GM18870 (cell line): ENCODE data around the gene GJA8.
"Not testable (repeated sequence)": the region's sequence is repeated elsewhere in the genome, so short reads cannot be mapped to it uniquely, and the experiment has no call there.

ENCODE experiments used
- ATAC-seq: cut with Tn5 transposase; IDR thresholded peaks from one replicate; pipeline ENCODE4 v1.9.1; 2021; ENCODE audit warnings: moderate library complexity; ENCODE audit not compliant: unreplicated experiment

The GJA8 gene

DNA sequence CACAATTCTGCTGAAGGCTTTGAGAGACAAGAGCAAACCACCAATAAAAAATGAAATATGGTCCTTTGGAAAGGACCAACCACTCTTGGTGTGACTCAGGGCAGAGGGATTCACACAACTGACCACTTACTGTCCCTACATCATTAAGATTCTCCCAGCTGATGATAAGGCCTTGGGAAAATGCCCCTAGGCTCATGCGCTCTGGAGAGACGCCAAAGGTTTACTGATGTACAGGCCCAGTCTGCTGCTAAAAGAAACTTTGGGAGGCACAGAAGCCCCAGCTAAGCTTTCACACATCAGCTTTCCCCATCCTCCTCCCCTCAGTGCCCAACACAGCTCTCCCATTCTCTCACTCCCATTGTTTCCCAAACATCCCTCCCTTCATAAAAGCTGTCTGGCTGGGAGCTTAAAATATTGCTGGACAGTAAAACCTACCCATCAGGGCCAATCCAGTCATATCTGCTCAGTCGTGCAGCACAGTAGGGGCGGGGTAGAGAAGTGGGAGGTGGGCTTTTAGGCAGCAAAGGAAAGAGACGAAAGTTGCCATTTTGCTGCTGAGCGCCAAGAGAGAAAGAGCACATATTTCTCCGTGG is at the start of gene GJA8:
Gene GJA8, plus strand, starts transcription at position 543 of the 593 bp plus-strand sequence. CDS start 5,161 bp downstream, outside the sequence.
- no peak for ATAC-seq

DNA sequence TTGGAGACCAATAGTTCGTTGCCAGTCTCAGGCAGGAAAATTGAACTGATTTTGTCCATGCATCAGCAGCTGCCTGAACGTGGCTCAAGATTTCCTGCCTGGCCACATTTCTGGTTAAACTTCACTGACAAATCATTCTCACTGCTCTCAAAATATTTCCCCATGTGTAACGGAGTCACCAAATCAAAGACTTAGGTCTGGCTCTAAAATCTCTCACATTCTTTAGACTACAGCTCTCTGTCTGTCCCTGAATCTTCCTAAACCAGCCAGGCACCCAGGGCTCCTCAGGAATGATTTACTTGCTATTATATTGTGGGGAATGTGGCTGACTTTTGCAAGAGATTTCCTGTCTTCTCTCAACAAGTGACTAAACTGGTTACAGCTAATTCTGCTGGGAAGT is 49.2 kb upstream of the GJA8 start:
- ATAC-seq = no peak

DNA sequence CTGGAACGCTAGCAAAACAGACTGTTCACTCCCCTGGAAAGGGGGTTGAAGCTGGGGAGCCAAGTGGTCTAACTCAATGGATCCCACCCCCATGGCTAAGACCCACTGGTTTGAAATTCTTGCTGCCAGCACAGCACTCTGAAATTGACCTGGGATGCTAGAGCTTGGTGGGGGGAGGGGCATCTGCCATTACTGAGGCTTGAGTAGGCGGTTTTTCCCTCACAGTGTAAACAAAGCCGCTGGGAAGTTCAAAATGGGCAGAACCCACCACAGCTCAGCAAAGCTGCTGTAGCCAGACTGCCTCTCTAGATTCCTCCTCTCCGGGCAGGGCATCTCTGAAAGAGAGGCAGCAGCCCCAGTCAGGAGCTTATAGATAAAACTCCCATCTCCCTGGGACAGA is 47.6 kb upstream of the GJA8 start:
- ATAC-seq = not testable (repeated sequence)

DNA sequence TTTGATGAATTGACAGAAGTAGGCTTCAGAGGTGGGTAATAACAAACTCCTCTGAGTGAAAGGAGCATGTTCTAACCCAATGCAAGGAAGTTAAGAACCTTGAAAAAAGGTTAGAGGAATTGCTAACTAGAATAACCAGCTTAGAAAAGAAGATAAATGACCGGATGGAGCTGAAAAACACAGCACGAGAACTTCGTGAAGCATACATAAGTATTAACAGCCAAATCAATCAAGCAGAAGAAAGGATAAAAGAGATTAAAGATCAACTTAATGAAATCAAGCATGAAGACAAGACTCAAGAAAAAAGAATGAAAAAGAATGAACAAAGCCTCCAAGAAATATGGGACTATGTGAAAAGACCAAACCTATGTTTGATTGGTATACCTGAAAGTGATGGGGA is 46.6 kb upstream of the GJA8 start:
- ATAC-seq = not testable (repeated sequence)

DNA sequence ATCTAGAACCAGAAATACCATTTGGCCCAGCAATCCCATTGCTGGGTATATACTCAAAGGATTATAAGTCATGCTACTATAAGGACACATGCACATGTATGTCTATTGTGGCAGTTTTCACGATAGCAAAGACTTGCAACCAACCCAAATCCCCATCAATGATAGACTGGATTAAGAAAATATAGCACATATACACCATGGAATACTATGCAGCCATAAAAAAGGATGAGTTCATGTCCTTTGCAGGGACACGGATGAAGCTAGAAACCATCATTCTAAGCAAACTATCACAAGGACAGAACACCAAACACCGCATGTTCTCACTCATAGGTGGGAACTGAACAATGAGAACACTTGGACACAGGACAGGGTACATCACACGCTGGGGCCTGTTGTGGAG is 35.4 kb upstream of the GJA8 start:
- not testable (repeated sequence) for ATAC-seq

DNA sequence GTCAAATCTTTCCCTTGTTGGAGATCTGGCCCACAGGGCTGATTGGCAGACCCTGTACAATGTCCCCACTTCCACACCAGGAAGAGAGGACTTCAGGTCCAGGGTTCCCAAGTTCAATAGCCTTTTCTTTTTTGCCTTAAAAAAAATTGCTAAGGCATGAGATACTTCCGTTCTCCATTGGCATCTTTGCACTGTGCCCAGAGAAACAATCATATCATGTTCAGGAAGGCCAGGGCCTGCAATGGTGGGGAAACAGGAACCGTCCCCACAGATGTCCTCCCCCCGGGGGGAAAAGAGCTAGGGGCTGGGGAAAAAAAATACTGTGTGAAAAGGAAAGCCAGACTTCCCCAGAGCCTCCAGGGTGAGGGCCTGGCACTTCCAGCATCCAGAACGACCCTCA is 24.6 kb upstream of the GJA8 start:
- ATAC-seq = no peak

DNA sequence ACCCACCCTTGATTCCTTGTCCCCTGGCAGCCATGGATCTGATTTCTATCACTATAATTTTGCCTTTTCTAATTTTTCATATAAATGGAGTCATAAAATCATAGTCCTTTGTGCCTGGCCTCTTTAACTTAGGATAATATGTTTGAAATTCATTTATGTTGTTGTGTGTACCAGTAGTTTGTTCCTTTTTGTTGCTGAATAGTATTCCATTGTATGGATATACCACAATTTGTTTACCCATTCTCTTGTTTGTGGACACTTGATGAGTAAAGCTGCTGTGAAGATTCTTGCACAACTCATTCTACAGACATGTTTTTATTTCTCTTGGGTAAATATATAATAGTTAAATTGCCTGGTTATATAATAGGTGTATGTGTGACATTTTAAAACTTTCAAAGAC is 22.7 kb upstream of the GJA8 start:
- no peak for ATAC-seq

DNA sequence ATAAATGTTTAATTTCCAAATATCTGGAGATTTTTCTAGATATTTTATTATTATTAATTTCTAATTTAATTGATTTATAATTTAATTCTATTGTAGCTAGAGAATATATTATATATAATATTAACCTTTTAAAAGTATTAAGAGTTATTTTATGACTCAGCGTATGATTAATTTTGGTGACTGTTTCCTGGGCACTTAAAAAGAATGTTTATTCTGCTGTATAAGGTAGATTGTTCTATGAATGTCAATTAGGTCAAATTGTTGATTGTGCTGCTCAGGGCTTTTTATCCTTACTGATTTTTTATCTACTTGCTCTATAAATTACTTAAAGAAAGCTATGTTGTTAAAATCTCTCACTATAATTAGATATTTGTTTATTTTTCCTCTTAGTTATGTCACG is 20.1 kb upstream of the GJA8 start:
- no peak for ATAC-seq

DNA sequence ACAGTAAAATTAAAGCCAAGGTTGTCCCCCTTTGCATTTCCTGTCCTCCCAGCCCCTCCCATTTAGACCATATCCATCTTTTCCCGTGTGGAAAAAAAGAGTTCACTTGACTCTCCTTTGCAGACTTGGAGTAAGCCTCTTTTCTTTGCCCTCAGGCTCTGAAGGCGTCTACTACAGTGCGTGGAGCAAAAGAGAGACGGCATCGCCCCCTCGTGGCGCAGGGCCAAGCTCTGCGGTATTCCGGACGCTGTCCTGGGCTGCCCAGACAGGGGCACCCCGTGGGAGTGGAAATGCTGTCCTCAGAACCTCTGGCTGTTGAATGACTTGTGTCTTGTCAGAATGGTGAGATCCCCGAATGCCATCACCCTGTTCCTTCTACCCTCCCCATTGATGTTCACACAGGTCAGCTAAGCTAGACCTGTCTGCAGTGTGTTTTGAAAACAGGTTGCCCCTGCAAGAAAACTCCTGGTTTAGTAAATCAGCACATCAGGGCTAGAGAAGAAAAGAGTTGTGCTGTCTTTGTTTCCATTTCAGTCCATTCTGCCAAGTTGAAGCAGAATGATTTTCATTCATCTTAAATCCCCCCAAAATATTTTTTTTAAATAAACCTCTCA is 12.3 kb upstream of the GJA8 start:
- no peak for ATAC-seq

DNA sequence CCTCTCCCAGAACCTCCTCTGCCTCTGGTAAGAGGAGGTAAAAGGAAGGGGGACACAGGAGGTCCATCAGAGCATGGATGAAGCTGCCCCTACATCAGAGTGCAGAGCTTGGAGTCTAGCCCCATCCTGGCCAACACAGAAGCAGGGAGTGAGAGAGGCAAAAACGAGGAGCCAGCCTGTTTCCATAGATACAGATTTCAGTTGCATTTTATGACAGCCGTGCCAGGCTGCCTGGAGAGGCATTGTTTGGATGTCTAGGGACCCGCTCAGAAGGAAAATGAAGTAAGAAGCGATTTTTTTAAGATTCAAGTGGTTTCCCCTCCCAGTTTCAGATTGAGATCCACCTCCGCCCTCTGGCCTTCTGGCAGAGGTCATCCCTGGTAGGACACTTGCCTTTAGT is 11.5 kb upstream of the GJA8 start:
- ATAC-seq = no peak

DNA sequence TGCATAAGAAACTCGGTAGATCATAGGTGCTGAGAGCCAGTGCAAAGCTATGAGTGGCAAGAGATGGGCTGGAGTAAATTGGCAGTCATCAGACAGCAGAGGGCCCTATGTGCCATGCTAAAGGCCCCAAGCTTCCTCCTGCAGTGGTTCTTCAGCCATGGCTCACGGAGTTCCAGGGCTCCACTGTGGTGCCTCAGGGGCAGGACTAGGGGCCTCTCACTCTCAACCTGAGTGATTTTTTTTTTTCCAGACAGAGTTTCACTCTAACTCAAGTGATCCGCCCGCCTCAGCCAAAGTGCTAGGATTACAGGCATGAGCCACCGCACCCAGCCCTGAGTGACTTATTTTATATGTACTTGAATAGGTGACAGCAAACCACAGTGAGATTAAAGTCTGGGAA is 10.4 kb upstream of the GJA8 start:
- ATAC-seq = no peak

DNA sequence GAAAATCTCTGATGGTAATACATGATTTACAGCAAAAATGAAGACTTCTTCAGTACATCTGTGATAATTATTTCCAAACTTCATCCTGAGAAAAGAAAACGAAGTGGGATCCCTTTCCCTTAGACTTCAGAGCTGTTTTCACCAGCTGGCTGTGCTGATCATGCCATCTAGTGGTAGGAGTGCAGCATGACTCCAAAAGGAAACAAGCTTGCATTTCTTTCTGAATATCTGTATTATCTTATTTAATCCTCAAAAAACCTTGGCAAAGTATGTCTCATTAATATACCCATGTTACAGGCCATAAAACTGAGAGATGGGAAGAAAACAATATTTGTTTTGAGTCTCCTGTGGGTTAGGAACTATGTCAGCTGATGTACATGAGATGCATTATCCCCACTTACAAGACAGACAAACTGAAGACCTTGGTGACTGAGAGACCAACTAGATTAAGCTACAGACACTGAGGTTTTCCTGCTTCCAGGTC is 9.8 kb upstream of the GJA8 start:
- no peak for ATAC-seq

DNA sequence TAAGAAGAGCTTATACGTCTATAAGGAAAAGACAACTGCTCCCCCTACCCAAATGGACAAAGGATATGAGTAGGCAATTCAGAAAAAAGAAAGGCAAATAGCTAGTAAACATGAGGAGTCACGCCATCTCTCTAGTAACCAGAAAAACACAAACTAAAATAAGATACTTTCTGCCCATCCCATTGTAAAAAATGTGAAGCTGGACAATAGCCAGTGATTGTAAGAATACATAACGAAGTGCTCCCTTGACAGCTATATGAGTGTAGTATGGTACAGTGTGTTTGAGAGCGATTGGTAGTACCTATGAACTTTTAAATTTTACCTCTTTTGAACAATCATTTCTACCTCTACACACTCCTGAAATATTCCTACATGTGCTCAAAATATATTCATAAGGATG is 7.5 kb upstream of the GJA8 start:
- ATAC-seq = no peak

DNA sequence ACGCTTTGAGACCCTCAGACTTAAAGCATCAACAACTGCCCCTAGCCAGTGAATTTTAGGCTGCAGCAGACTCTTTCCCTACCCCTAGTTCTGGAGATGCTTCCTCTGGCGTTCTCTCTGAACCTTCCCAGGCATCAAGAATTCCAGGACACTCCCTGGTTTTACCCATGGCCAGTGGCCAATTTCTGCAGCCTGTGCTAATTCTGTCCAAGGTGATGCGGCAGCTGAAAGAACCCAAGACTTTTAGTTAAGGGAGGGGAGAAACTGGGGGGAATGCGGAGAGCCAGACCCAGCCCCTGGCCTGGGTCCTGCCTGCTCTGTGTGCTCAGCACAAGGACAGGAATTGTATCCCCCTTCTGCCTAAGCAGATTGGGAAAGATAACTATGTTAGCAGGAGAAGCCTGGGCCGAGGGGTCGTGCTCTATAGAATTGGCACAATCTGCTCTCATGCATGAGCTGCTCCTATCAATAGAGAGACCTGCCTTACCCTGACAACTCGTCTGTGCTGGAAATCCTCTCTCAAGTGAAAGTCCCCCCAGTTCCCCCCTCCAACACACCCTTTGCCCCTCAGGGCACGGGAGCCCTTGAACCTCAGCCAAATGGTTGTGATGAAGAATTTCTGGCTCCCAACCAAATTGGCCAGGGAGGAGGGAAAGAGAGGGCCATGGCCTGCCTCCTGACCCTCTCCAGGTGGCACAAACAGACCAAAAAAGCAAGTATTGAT is 5.4 kb upstream of the GJA8 start:
- no peak for ATAC-seq

DNA sequence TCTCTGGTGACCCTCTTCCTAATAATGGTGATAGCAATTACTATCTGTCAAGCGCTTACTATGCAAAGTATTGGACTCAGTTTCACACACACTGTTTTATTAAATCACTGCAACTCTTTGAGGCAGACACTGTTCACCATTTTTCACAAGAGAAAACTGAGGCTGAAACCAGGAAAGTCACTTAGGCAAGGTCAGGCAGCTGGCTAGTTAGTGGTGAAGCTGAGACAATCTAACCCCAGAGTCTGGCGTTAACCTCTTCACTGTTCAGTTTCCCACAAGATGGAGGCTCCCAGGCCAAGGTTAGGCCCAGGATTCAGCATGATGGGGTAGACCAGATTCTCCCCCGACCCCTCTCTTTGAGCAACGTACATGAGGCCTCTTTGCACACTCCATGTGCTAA is 4.8 kb upstream of the GJA8 start:
- ATAC-seq = no peak

DNA sequence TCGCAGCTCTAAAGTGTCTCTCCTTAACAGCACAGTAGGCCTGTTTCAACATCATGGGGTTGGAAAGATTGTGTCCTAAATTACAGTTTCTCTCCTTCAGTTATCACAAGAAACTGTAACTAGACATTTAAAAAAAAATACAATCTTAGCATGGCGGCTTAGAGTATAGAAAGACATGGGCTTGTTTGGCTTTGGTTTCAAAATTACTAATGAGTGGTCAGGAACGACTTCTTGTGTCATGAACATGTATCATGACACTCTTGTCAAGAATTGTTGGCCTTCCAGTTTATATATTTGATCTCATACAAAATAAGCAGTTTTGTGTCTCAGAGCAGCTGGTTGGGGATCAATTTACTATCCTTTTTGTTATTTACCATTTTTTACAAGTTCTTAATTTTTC is 2.1 kb downstream of the GJA8 start:
- ATAC-seq = no peak

DNA sequence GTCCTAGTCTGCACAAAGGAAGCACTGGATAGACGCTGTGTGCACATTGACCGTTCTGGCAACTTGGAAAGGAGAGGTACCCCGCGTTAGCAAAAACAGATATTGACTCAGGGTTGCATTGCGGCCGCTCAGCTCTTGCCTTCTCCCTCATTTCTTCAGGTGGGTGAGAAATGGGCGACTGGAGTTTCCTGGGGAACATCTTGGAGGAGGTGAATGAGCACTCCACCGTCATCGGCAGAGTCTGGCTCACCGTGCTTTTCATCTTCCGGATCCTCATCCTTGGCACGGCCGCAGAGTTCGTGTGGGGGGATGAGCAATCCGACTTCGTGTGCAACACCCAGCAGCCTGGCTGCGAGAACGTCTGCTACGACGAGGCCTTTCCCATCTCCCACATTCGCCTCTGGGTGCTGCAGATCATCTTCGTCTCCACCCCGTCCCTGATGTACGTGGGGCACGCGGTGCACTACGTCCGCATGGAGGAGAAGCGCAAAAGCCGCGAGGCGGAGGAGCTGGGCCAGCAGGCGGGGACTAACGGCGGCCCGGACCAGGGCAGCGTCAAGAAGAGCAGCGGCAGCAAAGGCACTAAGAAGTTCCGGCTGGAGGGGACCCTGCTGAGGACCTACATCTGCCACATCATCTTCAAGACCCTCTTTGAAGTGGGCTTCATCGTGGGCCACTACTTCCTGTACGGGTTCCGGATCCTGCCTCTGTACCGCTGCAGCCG is 5.4 kb downstream of the GJA8 start:
- no peak for ATAC-seq

DNA sequence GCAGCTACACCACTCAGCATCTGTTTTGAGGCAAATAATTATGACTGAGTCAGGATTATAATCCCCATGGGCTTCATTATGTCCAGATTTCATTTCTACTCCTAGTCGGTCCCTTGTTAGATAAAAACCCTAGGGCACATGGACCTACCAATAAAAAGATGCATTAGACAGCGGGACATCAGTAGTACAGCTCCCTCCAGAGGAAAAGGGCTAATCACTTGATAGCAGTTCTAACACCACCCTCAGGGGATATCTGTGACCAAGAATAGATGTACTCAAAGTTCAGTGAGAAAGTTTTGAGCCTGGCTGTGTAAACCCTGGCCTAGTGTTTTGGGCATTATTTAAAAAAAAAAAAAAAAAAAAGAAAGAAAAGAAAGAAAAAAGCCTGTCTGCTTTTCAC is 10.0 kb downstream of the GJA8 start:
- ATAC-seq = no peak

DNA sequence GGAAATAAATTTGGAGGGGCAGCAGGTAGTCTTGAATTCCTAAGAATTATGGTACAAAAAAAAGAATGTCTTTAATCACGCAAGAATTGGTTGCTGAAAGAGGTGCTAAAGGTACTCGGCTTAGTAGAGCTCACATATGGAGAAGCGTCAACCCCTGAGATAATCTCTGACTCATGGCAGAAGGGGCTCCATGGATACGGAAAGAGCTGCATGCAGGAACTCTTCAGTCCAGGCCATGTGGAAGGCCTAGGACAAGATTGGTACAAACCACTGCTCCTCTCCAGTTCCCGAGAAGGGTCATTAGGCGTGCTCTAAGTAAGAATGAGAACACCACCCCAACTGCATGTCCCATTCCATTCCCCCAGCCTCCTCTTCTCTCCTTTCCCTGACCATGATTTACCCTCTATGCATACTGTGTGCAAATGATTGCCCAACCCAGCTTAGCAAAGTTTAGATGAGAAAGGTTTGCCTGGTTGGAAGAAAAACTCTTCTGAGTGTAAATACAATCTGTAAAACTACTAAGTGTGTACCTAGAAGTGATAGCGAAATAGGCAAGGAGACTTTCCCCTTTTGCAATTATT is 10.9 kb downstream of the GJA8 start:
- ATAC-seq = no peak

DNA sequence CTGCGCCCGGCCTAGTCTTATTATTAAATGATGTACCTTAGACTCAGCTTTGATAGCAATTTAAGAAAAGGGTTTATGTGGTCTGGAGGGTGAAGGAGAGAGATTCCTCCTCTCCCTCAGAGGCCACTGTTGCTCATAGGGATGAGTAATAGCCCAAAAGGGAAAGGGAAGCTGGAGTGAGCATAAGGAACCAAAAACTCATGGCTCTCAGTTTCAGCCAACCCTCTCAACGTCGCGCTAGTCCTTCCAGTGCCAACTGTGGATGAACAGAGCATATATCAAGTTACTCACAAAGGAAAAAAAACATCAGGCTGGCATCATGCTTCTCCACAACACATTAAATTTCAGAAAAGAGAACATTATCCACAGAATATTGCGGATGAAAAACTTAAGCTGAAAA is 17.3 kb downstream of the GJA8 start:
- ATAC-seq = no peak

DNA sequence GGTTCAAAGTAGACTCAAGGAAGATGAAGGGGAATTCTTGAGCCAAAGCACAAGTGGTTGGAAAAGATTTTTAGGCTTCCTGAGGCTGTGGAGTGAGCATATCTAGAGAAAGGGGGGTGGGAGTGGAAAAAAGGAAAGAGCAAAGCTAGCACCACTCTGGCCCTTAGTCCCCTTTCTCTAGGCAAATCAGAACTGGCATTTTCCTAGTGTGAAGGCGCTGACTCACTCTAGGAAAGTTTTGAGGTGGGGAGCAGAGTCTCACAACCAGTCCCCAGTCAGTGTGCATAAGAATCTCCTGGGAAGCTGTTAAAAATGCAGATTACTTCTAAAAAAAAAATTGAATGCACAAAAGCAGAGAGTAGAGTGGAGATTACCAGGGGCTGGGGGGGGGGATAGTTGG is 22.2 kb downstream of the GJA8 start:
- no peak for ATAC-seq
